Right hindlimb (tissue), 1 donor: Measurements from ENCODE around the gene OTUD6A.
A peak's percentile ranks its signal among the peaks of the same experiment; 100 is the strongest.
"Not testable (repeated sequence)": the region's sequence is repeated elsewhere in the genome, so short reads cannot be mapped to it uniquely, and the experiment has no call there.

ENCODE experiments used
- DNase-seq: peaks from one replicate; pipeline ENCODE4 v3.0.0-alpha.2; 2018

The OTUD6A gene

GRCh38 chrX:70049406-70049805, 12.9 kb upstream of the OTUD6A start:
- DNase-seq = no peak

GRCh38 chrX:70049925-70050324, 12.3 kb upstream of the OTUD6A start, which contains the start of gene AWAT2:
Gene AWAT2 (minus strand): TSS chrX:70049938. CDS start chrX:70049932, 6 bp downstream.
- DNase-seq = no peak

GRCh38 chrX:70052895-70053615, 9.2 kb upstream of the OTUD6A start:
- no peak for DNase-seq

GRCh38 chrX:70054391-70054790, 7.9 kb upstream of the OTUD6A start:
- DNase-seq = no peak

- DNase-seq = no peak
Measured at GRCh38 chrX:70062961-70063550, 799 bp downstream of the OTUD6A start.

- DNase-seq = no peak
Measured at GRCh38 chrX:70066646-70067045, 4.4 kb downstream of the OTUD6A start.

GRCh38 chrX:70079297-70079696, 17.0 kb downstream of the OTUD6A start:
- no peak for DNase-seq

GRCh38 chrX:70079870-70080269, 17.6 kb downstream of the OTUD6A start:
- no peak for DNase-seq

- no peak for DNase-seq
Measured at GRCh38 chrX:70082723-70083122, 20.5 kb downstream of the OTUD6A start.

GRCh38 chrX:70084592-70085240, 22.5 kb downstream of the OTUD6A start:
- DNase-seq = no peak

GRCh38 chrX:70087857-70088630, 25.8 kb downstream of the OTUD6A start:
- peak; percentile 30 for DNase-seq

- no peak for DNase-seq
Measured at GRCh38 chrX:70088751-70089150, 26.5 kb downstream of the OTUD6A start.

GRCh38 chrX:70089604-70090297, 27.5 kb downstream of the OTUD6A start:
- DNase-seq = no peak

- DNase-seq = no peak
Measured at GRCh38 chrX:70092247-70092646, 30.0 kb downstream of the OTUD6A start.

GRCh38 chrX:70096052-70096451, 33.8 kb downstream of the OTUD6A start:
- DNase-seq = no peak

GRCh38 chrX:70105229-70105628, 43.0 kb downstream of the OTUD6A start:
- DNase-seq = no peak

- not testable (repeated sequence) for DNase-seq
Measured at GRCh38 chrX:70111436-70112026, 49.3 kb downstream of the OTUD6A start.
